Panc1 (cell line): Measurements from ENCODE around the gene C11orf68. TPM values are rescaled to one million over a fixed set of nuclear protein-coding genes. Genes with fewer than 3 reads are reported as not detected.
A peak's percentile ranks its signal among the peaks of the same experiment; 100 is the strongest.

ENCODE experiments used
- ATAC-seq: fragments of 200-7000 bp; cut with Tn5 transposase; 2 replicates; pipeline ENCODE4 v1.9.1; 2020; ENCODE audit warnings: mild to moderate bottlenecking, moderate library complexity
- BruUV-seq: library from RNA; stranded (reverse); fragments of 400-500 nt; replicated peaks from 2 replicates; lab custom pipeline; 2021; lab: Mats Ljungman, UMichigan
- CTCF ChIA-PET: fragments of 300-600 bp; sonication (Branson Sonifier 250); formaldehyde crosslinking; loops from one replicate; lab custom pipeline; 2022; ENCODE audit warnings: antibody characterized with exemption; lab: Charles Lee
- POLR2A ChIA-PET: fragments of 300-600 bp; sonication (Branson Sonifier 250); formaldehyde crosslinking; loops from one replicate; lab custom pipeline; 2022; ENCODE audit warnings: antibody characterized with exemption; lab: Charles Lee
- DNase-seq: peaks from one replicate; pipeline ENCODE4 v3.0.0-alpha.2; 2010; ENCODE audit warnings: low read depth, low spot score
- H3K27ac ChIP-seq: 2 replicates; pipeline ENCODE4 v1.5.1; 2011; ENCODE audit warnings: mild to moderate bottlenecking, low read length, inconsistent platforms
- H3K27me3 ChIP-seq: fragments of 200-500 bp; sonication (Bioruptor generic); 2 replicates; pipeline ENCODE4 v1.6.0; 2014; ENCODE audit warnings: low read length, inconsistent platforms; ENCODE audit not compliant: control insufficient read depth, insufficient read depth
- H3K36me3 ChIP-seq: fragments of 200-500 bp; sonication (Bioruptor generic); 2 replicates; pipeline ENCODE4 v1.5.1; 2014; ENCODE audit warnings: inconsistent platforms, mild to moderate bottlenecking, low read length, moderate library complexity; ENCODE audit not compliant: control insufficient read depth, insufficient read depth
- H3K4me1 ChIP-seq: 2 replicates; pipeline ENCODE4 v1.5.1; 2011; ENCODE audit warnings: inconsistent platforms, mild to moderate bottlenecking, low read length, moderate library complexity; ENCODE audit not compliant: control insufficient read depth, insufficient read depth
- H3K4me3 ChIP-seq, 2 experiments: 2 replicates each; pipeline ENCODE4 v1.5.1; 2011 to 2012; ENCODE audit warnings: low read depth in 2 of 2, low read length in 2 of 2, mild to moderate bottlenecking in 2 of 2, inconsistent platforms in 1 of 2, moderate library complexity in 1 of 2
- H3K9me3 ChIP-seq: fragments of 200-500 bp; sonication (Bioruptor generic); 2 replicates; pipeline ENCODE4 v1.5.1; 2014; ENCODE audit warnings: low read depth, mild to moderate bottlenecking, inconsistent platforms, low read length, moderate library complexity; ENCODE audit not compliant: control insufficient read depth, insufficient read depth
- CTCF ChIP-seq: fragments of 450-650 bp; IDR thresholded peaks from 2 replicates; pipeline ENCODE4 v1.5.1; 2017; ENCODE audit warnings: mild to moderate bottlenecking
- POLR2AphosphoS5 ChIP-seq: IDR thresholded peaks from 2 replicates; pipeline ENCODE4 v1.6.1; 2012; ENCODE audit warnings: mild to moderate bottlenecking, low read depth, low read length, moderate library complexity
- REST ChIP-seq, 2 experiments: IDR thresholded peaks; 2 replicates each; pipeline ENCODE4 v1.6.1; 2011 to 2012; ENCODE audit warnings: low read depth in 2 of 2, control low read depth in 1 of 2, low read length in 1 of 2, mild to moderate bottlenecking in 1 of 2, moderate library complexity in 1 of 2; ENCODE audit not compliant: insufficient read depth in 1 of 2
- SIN3A ChIP-seq: IDR thresholded peaks from 2 replicates; pipeline ENCODE4 v1.6.1; 2012; ENCODE audit warnings: low read depth, mild to moderate bottlenecking, low read length, moderate library complexity, borderline replicate concordance; ENCODE audit not compliant: insufficient read depth
- TCF7L2 ChIP-seq: IDR thresholded peaks from 2 replicates; pipeline ENCODE4 v1.6.1; 2011; ENCODE audit warnings: mild to moderate bottlenecking, low read depth, low read length, inconsistent platforms
- in situ Hi-C: cut with HindIII; loops from 2 replicates; pipeline ENCODE4 v1.10.0; 2016; ENCODE audit warnings: low sequenced_read_pairs, low pct_unique_long_range_greater_than_20kb
- intact Hi-C: fragments of 100-400 bp; cut with micrococcal nuclease; formaldehyde crosslinking; loops from one replicate; pipeline ENCODE4 v1.10.0; 2022; ENCODE audit not compliant: unreplicated experiment
- total RNA-seq: library from RNA; stranded (reverse); gene quantifications from one replicate; pipeline ENCODE4 v1.2.1, GENCODE V29; 2021; ENCODE audit not compliant: unreplicated experiment

Gene C11orf68
- total RNA-seq, 1 experiment from 2014 or later = 84.7 TPM

GRCh38 chr11:65921876-65922275, 3.0 kb upstream of the C11orf68 start:
- H3K27ac ChIP-seq = 0 out of 2 replicates have a peak overlapping the region, but pooled peaks have one; percentile 6
- ChIA-PET CTCF (interaction anchor here (0.6 kb wide), 1 partner anchor 63 kb away, joined by 3 read pairs; no protein-coding TSS in a partner anchor), POLR2A (no interaction called here)
- ATAC-seq (no peak), DNase-seq (no peak)
- H3K27me3 ChIP-seq = no peaks in the 10 kb centered on the region
- no TSS peak for BruUV-seq
- H3K9me3 ChIP-seq = no peaks in the 10 kb centered on the region
- TF ChIP-seq TCF7L2 (no peak), CTCF (no peak), REST (IDR thresholded peaks at IDR 0.05; ENCODE audit: insufficient read depth in 1 of 2, low read depth in 2 of 2, low read length in 1 of 2) (no peak), SIN3A (no peak), POLR2AphosphoS5 (no peak)
- peaks cover 33% of the 10 kb centered on the region for H3K4me1 ChIP-seq
- in situ Hi-C loops (no loop called here), intact Hi-C loops (no loop called here)
- H3K36me3 ChIP-seq = peaks cover 3% of the 10 kb centered on the region; the same call in 1 of the 2 replicates
- no peak overlapping the region for H3K4me3 ChIP-seq

GRCh38 chr11:65921033-65921555, 2.2 kb upstream of the C11orf68 start:
- Histone ChIP-seq H3K27ac (peak overlapping the region; percentile 98), H3K9me3 (no peaks in the 10 kb centered on the region), H3K36me3 (peaks cover 3% of the 10 kb centered on the region; the same call in 1 of the 2 replicates), H3K4me3 (peak overlapping the region; percentile 84 to 91), H3K27me3 (no peaks in the 10 kb centered on the region), H3K4me1 (peaks cover 41% of the 10 kb centered on the region)
- ATAC-seq (no peak), DNase-seq (no peak)
- POLR2A ChIA-PET = interaction anchor here (0.5 kb wide), 1 partner anchor 23 kb away, joined by 12 read pairs; no protein-coding TSS in a partner anchor
- intact Hi-C loops = no loop called here
- CTCF ChIA-PET = no interaction called here
- TF ChIP-seq REST (IDR thresholded peaks at IDR 0.05; ENCODE audit: insufficient read depth in 1 of 2, low read depth in 2 of 2, low read length in 1 of 2) (no peak), CTCF (no peak), SIN3A (no peak), TCF7L2 (no peak)
- in situ Hi-C loops = no loop called here
- BruUV-seq = no TSS peak
